GM12878 (cell line): ENCODE results near the gene PIGB. TPM values are rescaled to one million over a fixed set of nuclear protein-coding genes. Genes with fewer than 3 reads are reported as not detected.

Experiments used
- ATAC-seq: fragments of 200-7000 bp; cut with Tn5 transposase; 3 replicates; pipeline ENCODE4 v1.9.1; 2020; ENCODE audit warnings: mild to moderate bottlenecking, moderate library complexity
- BruUV-seq: library from RNA; stranded (reverse); fragments of 400-500 nt; replicated peaks from 2 replicates; lab custom pipeline; 2021; lab: Mats Ljungman, UMichigan
- CTCF ChIA-PET: fragments of 300-600 bp; sonication (Branson Sonifier 250); formaldehyde crosslinking; extraction: SDS; loops from one replicate; lab custom pipeline; 2021; ENCODE audit warnings: inconsistent platforms; lab: Yijun Ruan, JAX
- POLR2A ChIA-PET: fragments of 350-600 bp; formaldehyde crosslinking; extraction: SDS; loops from one replicate; lab custom pipeline; 2021; ENCODE audit warnings: inconsistent platforms; lab: Charles Lee
- RAD21 ChIA-PET: fragments of 300-600 bp; sonication (Branson Sonifier 250); formaldehyde crosslinking; loops from one replicate; lab custom pipeline; 2023; ENCODE audit warnings: antibody characterized with exemption; ENCODE audit not compliant: unreplicated experiment; lab: Charles Lee
- SMC1A ChIA-PET: fragments of 300-600 bp; sonication (Branson Sonifier 250); formaldehyde crosslinking; loops from one replicate; lab custom pipeline; 2023; ENCODE audit not compliant: unreplicated experiment, uncharacterized antibody; lab: Charles Lee
- DNase-seq: peaks from one replicate; pipeline ENCODE4 v3.0.0-alpha.2; 2011; ENCODE audit warnings: low read depth, low spot score
- FAIRE-seq: peaks from 3 replicates; lab custom pipeline; 2011; peaks lifted over from hg19 to GRCh38; lab: Jason Lieb, UNC
- H2AFZ ChIP-seq: 2 replicates; pipeline ENCODE4 v1.6.0; 2011; ENCODE audit warnings: low read depth, low read length, control low read depth; ENCODE audit not compliant: control insufficient read depth
- H3K27ac ChIP-seq: 2 replicates; pipeline ENCODE4 v1.5.1; 2011; ENCODE audit warnings: control low read depth; ENCODE audit not compliant: control insufficient read depth, insufficient read depth
- H3K27me3 ChIP-seq, 2 experiments: replicated peaks in 1 of 2; 2 replicates each; pipeline versions ENCODE4 v1.6.0 to v1.6.1; 2011; ENCODE audit warnings: low read length in 1 of 2; ENCODE audit not compliant: control insufficient read depth in 2 of 2, insufficient read depth in 2 of 2
- H3K36me3 ChIP-seq, 2 experiments: 2 replicates each; pipeline ENCODE4 v1.5.1; 2011; ENCODE audit warnings: low read length in 1 of 2; ENCODE audit not compliant: control insufficient read depth in 2 of 2, insufficient read depth in 2 of 2
- H3K4me1 ChIP-seq: 2 replicates; pipeline ENCODE4 v1.6.1; 2011; ENCODE audit warnings: mild to moderate bottlenecking, low read length, moderate library complexity, mixed read lengths; ENCODE audit not compliant: control insufficient read depth, insufficient read depth
- H3K4me2 ChIP-seq: 2 replicates; pipeline ENCODE4 v1.6.0; 2011; ENCODE audit warnings: control low read depth; ENCODE audit not compliant: control insufficient read depth, insufficient read depth
- H3K4me3 ChIP-seq: fragments of 200-600 bp; sonication (generic); 2 replicates; pipeline ENCODE4 v1.5.1; 2016
- H3K79me2 ChIP-seq: 2 replicates; pipeline ENCODE4 v1.6.0; 2011; ENCODE audit warnings: low read length; ENCODE audit not compliant: control insufficient read depth, insufficient read depth
- H3K9ac ChIP-seq: 2 replicates; pipeline ENCODE4 v1.8.0; 2011; ENCODE audit warnings: low read length, control low read depth, mixed read lengths; ENCODE audit not compliant: control insufficient read depth, insufficient read depth
- H3K9me3 ChIP-seq: replicated peaks from 3 replicates; pipeline ENCODE4 v1.5.1; 2011; ENCODE audit warnings: mild to moderate bottlenecking, low read length; ENCODE audit not compliant: control insufficient read depth, insufficient read depth
- H4K20me1 ChIP-seq: 2 replicates; pipeline ENCODE4 v1.6.0; 2011; ENCODE audit not compliant: control insufficient read depth, insufficient read depth
- RUNX3 ChIP-seq: IDR thresholded peaks from 2 replicates; pipeline ENCODE4 v1.6.1; 2012; ENCODE audit warnings: low read length, inconsistent platforms
- YBX1 ChIP-seq: fragments of 450-650 bp; IDR thresholded peaks from 2 replicates; pipeline ENCODE4 v1.6.1; 2016; ENCODE audit warnings: antibody characterized with exemption
- WGBS: methylation state at CpG from one replicate; pipeline ENCODE4 v1.1.6; 2016; ENCODE audit warnings: low lambda C conversion rate; ENCODE audit not compliant: insufficient replicate concordance, insufficient coverage; ENCODE audit errors: missing lambda C conversion rate; 5-methylcytosine and 5-hydroxymethylcytosine counted together
- in situ Hi-C: fragments of 300-500 bp; cut with MboI; formaldehyde crosslinking; loops from 9 replicates; pipeline ENCODE4 v1.14.3; 2018; ENCODE audit warnings: mixed read lengths
- intact Hi-C: fragments of 100-400 bp; cut with micrococcal nuclease; formaldehyde crosslinking; loops from one replicate; pipeline ENCODE4 v1.14.2; 2022; ENCODE audit not compliant: unreplicated experiment
- polyA plus RNA-seq, 11 experiments: library from polyadenylated mRNA; depleted of rRNA in 4 of 11; unstranded in 6 of 11; stranded (reverse) in 5 of 11; fragments of >200 nt; fragmentation: Nextera tagmentation in 4 of 11; fragmentation: Illumina TruSeq in 1 of 11; extraction: Ambion mirVana in 4 of 11; extraction: Trizol in 1 of 11; gene quantifications; 1 replicate in 1 of 11; 2 replicates in 10 of 11; pipeline versions ENCODE4 v1.2.1 to v1.2.3, GENCODE V29; 2011 to 2016; ENCODE audit warnings: inconsistent platforms in 2 of 11, missing spikeins in 2 of 11, low read depth in 1 of 11
- total RNA-seq, 4 experiments: library from RNA; depleted of rRNA in 3 of 4; stranded (reverse); fragments of >200 nt in 3 of 4; fragmentation: Illumina TruSeq in 1 of 4; extraction: Trizol in 1 of 4; gene quantifications; 2 replicates each; pipeline versions ENCODE4 v1.2.1 to v1.2.3, GENCODE V29; 2013 to 2021
- TF ChIP-seq, protein P1 (sequence below): fragments of 450-650 bp; IDR thresholded peaks from 2 replicates; pipeline ENCODE4 v1.6.1; 2017; ENCODE audit warnings: mild to moderate bottlenecking, moderate library complexity

PIGB gene
- total and polyA plus RNA-seq, 10 of the 15 experiments (the other 5 are each of a cell fraction or from before 2014, with no cell fraction given) = 17.9 to 46.0 (median 25.2) TPM

DNA sequence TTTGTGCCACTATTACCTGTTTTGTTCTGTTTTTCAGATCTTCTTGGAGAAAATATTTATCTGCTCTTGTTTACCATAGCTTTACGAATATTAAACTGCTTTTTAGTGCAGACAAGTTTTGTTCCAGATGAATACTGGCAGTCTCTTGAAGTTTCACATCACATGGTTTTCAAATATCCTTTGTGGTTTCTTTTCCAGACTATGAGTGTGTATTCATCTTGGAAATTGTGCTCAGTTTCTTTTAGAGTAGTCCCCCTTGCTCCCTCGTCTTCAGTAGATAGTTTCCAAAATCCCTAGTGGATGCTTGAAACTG, 1.2 kb downstream of the PIGB start:
- Histone ChIP-seq H3K27me3 (no peaks in the 10 kb centered on the region), H3K9me3 (no peaks in the 10 kb centered on the region), H3K9ac (peak overlapping the region; percentile 100), H3K27ac (peak overlapping the region; percentile 100), H3K36me3 (no peaks in the 10 kb centered on the region; a peak in 1 of 4 replicates), H3K79me2 (peaks cover 33% of the 10 kb centered on the region), H2AFZ (peak overlapping the region; percentile 15; the same call in 1 of the 2 replicates), H3K4me2 (peak overlapping the region; percentile 92), H3K4me1 (no peaks in the 10 kb centered on the region), H3K4me3 (peak overlapping the region; percentile 80), H4K20me1 (no peaks in the 10 kb centered on the region)
- DNase-seq = no peak
- ATAC-seq = no peak
- ChIA-PET SMC1A (interaction anchor here (0.6 to 2.5 kb wide), 6 partner anchors 32 to 119 kb away, joined by 3 to 9 read pairs (median 4); no protein-coding TSS in a partner anchor), CTCF (interaction anchor here (0.6 to 1.8 kb wide), 6 partner anchors 88 to 141 kb away, joined by 3 to 9 read pairs (median 3); partner anchors contain the start of genes CCPG1, PIERCE2 and RSL24D1), POLR2A (no interaction called here), RAD21 (interaction anchor here (1.8 to 2.3 kb wide), 3 partner anchors 88 to 119 kb away, joined by 8 to 24 read pairs (median 15); partner anchors contain the start of genes CCPG1 and PIERCE2)
- intact Hi-C loops (no loop called here), in situ Hi-C loops (no loop called here)
- no peak for FAIRE-seq
- TF ChIP-seq, protein P1, sequence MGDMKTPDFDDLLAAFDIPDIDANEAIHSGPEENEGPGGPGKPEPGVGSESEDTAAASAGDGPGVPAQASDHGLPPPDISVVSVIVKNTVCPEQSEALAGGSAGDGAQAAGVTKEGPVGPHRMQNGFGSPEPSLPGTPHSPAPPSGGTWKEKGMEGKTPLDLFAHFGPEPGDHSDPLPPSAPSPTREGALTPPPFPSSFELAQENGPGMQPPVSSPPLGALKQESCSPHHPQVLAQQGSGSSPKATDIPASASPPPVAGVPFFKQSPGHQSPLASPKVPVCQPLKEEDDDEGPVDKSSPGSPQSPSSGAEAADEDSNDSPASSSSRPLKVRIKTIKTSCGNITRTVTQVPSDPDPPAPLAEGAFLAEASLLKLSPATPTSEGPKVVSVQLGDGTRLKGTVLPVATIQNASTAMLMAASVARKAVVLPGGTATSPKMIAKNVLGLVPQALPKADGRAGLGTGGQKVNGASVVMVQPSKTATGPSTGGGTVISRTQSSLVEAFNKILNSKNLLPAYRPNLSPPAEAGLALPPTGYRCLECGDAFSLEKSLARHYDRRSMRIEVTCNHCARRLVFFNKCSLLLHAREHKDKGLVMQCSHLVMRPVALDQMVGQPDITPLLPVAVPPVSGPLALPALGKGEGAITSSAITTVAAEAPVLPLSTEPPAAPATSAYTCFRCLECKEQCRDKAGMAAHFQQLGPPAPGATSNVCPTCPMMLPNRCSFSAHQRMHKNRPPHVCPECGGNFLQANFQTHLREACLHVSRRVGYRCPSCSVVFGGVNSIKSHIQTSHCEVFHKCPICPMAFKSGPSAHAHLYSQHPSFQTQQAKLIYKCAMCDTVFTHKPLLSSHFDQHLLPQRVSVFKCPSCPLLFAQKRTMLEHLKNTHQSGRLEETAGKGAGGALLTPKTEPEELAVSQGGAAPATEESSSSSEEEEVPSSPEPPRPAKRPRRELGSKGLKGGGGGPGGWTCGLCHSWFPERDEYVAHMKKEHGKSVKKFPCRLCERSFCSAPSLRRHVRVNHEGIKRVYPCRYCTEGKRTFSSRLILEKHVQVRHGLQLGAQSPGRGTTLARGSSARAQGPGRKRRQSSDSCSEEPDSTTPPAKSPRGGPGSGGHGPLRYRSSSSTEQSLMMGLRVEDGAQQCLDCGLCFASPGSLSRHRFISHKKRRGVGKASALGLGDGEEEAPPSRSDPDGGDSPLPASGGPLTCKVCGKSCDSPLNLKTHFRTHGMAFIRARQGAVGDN = 0 out of 2 replicates have a peak, but pooled peaks have one; percentile 2
- TF ChIP-seq RUNX3 (peak; percentile 8; the same call in 1 of the 2 replicates), YBX1 (no peak)
- BruUV-seq = no TSS peak
- 32% methylated on average over 2 of the region's 2 CpGs for WGBS
